HepG2 (cell line): ENCODE data around the gene EPB41L1. TPM values are rescaled to one million over a fixed set of nuclear protein-coding genes. Genes with fewer than 3 reads are reported as not detected.

Experiments used
- BORCS8-MEF2B ChIP-seq: sonication (generic); formaldehyde crosslinking; IDR thresholded peaks from 2 replicates; pipeline ENCODE4 v1.8.0; 2022; ENCODE audit warnings: mild to moderate bottlenecking, missing genetic modification reagents
- FOSL1 ChIP-seq: sonication (generic); formaldehyde crosslinking; IDR thresholded peaks from 2 replicates; pipeline ENCODE4 v1.9.0; 2021; ENCODE audit warnings: missing genetic modification reagents, borderline replicate concordance
- IKZF4 ChIP-seq: sonication (generic); formaldehyde crosslinking; IDR thresholded peaks from 2 replicates; pipeline ENCODE4 v1.5.1; 2020; ENCODE audit warnings: borderline replicate concordance, mild to moderate bottlenecking, low read depth, missing genetic modification reagents; ENCODE audit errors: not compliant biosample characterization
- IRX3 ChIP-seq: sonication (generic); formaldehyde crosslinking; IDR thresholded peaks from 2 replicates; pipeline ENCODE4 v1.8.1; 2023; ENCODE audit warnings: mild to moderate bottlenecking, low read depth, missing genetic modification reagents, borderline replicate concordance
- LCORL ChIP-seq, 2 experiments: fragments of 450-650 bp in 1 of 2; sonication (generic) in 1 of 2; formaldehyde crosslinking in 1 of 2; IDR thresholded peaks; 2 replicates each; pipeline versions ENCODE4 v1.5.0 to v1.6.1; 2017 to 2020; ENCODE audit warnings: antibody characterized with exemption in 1 of 2, missing genetic modification reagents in 1 of 2
- PHF5A ChIP-seq: IDR thresholded peaks from one replicate; pipeline ENCODE4 v1.6.1; 2018; ENCODE audit warnings: low read depth, missing genetic modification reagents; ENCODE audit not compliant: unreplicated experiment
- RFXAP ChIP-seq: sonication (generic); formaldehyde crosslinking; IDR thresholded peaks from 2 replicates; pipeline ENCODE4 v1.4.0; 2020; ENCODE audit warnings: missing genetic modification reagents, borderline replicate concordance
- SP2 ChIP-seq: sonication (generic); formaldehyde crosslinking; IDR thresholded peaks from 2 replicates; pipeline ENCODE4 v1.5.1; 2020; ENCODE audit warnings: mild to moderate bottlenecking, missing genetic modification reagents
- SPEN ChIP-seq: sonication (generic); formaldehyde crosslinking; IDR thresholded peaks from 2 replicates; pipeline ENCODE4 v1.5.1; 2020; ENCODE audit warnings: low read depth, mild to moderate bottlenecking, missing genetic modification reagents
- ZFP1 ChIP-seq: IDR thresholded peaks from 2 replicates; pipeline ENCODE4 v1.6.1; 2016
- ZNF510 ChIP-seq: sonication (generic); formaldehyde crosslinking; IDR thresholded peaks from 2 replicates; pipeline ENCODE4 v1.4.0; 2020; ENCODE audit warnings: low read depth, mild to moderate bottlenecking, missing genetic modification reagents
- ZNF652 ChIP-seq: IDR thresholded peaks from 2 replicates; pipeline ENCODE4 v1.6.1; 2016; ENCODE audit warnings: low read depth, borderline replicate concordance
- ZNF670 ChIP-seq: sonication (generic); formaldehyde crosslinking; IDR thresholded peaks from 2 replicates; pipeline ENCODE4 v1.8.0; 2022; ENCODE audit warnings: mild to moderate bottlenecking, missing genetic modification reagents, borderline replicate concordance
- ZSCAN9 ChIP-seq: IDR thresholded peaks from 2 replicates; pipeline ENCODE4 v1.6.1; 2016; ENCODE audit warnings: borderline replicate concordance
- polyA plus RNA-seq, 8 experiments: library from polyadenylated mRNA; depleted of rRNA in 3 of 8; stranded (reverse) in 7 of 8; unstranded in 1 of 8; fragments of >200 nt; fragmentation: Illumina TruSeq in 4 of 8; extraction: Trizol in 4 of 8; gene quantifications; 2 replicates each; pipeline versions ENCODE4 v1.2.1 to v1.2.3, GENCODE V29; 2011 to 2016; ENCODE audit warnings: low read depth in 4 of 8, missing spikeins in 1 of 8, mixed read lengths in 1 of 8; ENCODE audit not compliant: insufficient read depth in 1 of 8
- total RNA-seq, 5 experiments: library from RNA; depleted of rRNA; stranded (reverse); fragments of >200 nt; fragmentation: Illumina TruSeq; extraction: Trizol; gene quantifications; 2 replicates each; pipeline ENCODE4 v1.2.3, GENCODE V29; 2016; ENCODE audit warnings: low read depth in 1 of 5
- TF ChIP-seq, protein P1 (sequence below), 2 experiments: sonication (generic) in 1 of 2; formaldehyde crosslinking in 1 of 2; IDR thresholded peaks; 2 replicates each; pipeline versions ENCODE4 v1.5.1 to v1.6.1; 2011 to 2020; ENCODE audit warnings: borderline replicate concordance in 1 of 2, low read depth in 1 of 2, low read length in 1 of 2, mild to moderate bottlenecking in 1 of 2, missing genetic modification reagents in 1 of 2, moderate library complexity in 1 of 2
- TF ChIP-seq, protein P2 (sequence below): sonication (generic); formaldehyde crosslinking; IDR thresholded peaks from 2 replicates; pipeline ENCODE4 v1.5.0; 2020; ENCODE audit warnings: missing genetic modification reagents, mild to moderate bottlenecking, borderline replicate concordance
- TF ChIP-seq, protein P3 (sequence below): sonication (generic); formaldehyde crosslinking; IDR thresholded peaks from 2 replicates; pipeline ENCODE4 v1.4.0; 2020; ENCODE audit warnings: missing genetic modification reagents
- TF ChIP-seq, protein P4 (sequence below): IDR thresholded peaks from 2 replicates; pipeline ENCODE4 v1.6.1; 2018; ENCODE audit warnings: missing genetic modification reagents
- TF ChIP-seq, protein P5 (sequence below): sonication (generic); formaldehyde crosslinking; IDR thresholded peaks from 2 replicates; pipeline ENCODE4 v1.9.0; 2021; ENCODE audit warnings: missing genetic modification reagents, mild to moderate bottlenecking, borderline replicate concordance

Gene EPB41L1
- total and polyA plus RNA-seq, 2 of the 13 experiments (the other 11 are each of a cell fraction or from before 2014, with no cell fraction given): 16.7 to 39.0 TPM

DNA sequence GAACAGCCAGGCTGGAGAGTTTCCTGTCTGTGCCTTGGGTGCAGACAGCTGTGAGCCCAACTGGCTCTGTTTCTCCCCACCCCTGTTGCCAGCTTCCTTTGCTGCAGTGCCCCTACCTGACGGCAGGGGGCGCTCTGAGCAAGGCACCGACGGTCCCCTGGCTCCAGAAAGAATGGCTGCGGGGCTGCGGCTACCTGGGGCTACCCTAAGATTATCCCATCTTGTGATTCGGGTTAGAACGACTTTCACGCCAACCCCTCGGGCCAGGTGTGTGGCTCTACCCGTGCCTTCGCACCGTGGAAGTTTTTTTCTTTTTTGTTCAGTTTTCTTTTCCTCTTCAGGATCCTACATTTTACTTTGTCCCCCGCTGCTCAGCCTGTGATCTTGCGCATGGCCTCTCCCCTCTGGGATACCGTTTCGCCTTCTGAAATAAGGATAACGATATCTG is 48.4 kb downstream of the EPB41L1 start (continued):
- TF ChIP-seq, protein P1, sequence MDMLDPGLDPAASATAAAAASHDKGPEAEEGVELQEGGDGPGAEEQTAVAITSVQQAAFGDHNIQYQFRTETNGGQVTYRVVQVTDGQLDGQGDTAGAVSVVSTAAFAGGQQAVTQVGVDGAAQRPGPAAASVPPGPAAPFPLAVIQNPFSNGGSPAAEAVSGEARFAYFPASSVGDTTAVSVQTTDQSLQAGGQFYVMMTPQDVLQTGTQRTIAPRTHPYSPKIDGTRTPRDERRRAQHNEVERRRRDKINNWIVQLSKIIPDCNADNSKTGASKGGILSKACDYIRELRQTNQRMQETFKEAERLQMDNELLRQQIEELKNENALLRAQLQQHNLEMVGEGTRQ (IDR thresholded peaks at IDR 0.05; ENCODE audit: low read depth, low read length): no peak
- TF ChIP-seq, protein P1 (CRISPR knock-in tag; IDR thresholded peaks at IDR 0.05; ENCODE audit: borderline replicate concordance): no peak
- no peak for TF ChIP-seq ZNF652
- TF ChIP-seq ZNF510 (CRISPR knock-in tag): no peak
- TF ChIP-seq ZNF670: no peak
- TF ChIP-seq PHF5A (CRISPR knock-in tag): no peak
- TF ChIP-seq SP2: no peak
- TF ChIP-seq RFXAP: peak; percentile 31; the same call in 1 of the 2 replicates
- no peak for TF ChIP-seq ZFP1 (CRISPR knock-in tag)
- TF ChIP-seq, protein P2, sequence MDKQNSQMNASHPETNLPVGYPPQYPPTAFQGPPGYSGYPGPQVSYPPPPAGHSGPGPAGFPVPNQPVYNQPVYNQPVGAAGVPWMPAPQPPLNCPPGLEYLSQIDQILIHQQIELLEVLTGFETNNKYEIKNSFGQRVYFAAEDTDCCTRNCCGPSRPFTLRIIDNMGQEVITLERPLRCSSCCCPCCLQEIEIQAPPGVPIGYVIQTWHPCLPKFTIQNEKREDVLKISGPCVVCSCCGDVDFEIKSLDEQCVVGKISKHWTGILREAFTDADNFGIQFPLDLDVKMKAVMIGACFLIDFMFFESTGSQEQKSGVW (CRISPR knock-in tag): no peak
- no peak for TF ChIP-seq IKZF4 (CRISPR knock-in tag)
- TF ChIP-seq SPEN (CRISPR knock-in tag): no peak
- TF ChIP-seq IRX3 (CRISPR knock-in tag): no peak
- no peak for TF ChIP-seq BORCS8-MEF2B (CRISPR knock-in tag)
- TF ChIP-seq ZSCAN9 (CRISPR knock-in tag): no peak; the same call in 1 of the 2 replicates
- TF ChIP-seq, protein P3, sequence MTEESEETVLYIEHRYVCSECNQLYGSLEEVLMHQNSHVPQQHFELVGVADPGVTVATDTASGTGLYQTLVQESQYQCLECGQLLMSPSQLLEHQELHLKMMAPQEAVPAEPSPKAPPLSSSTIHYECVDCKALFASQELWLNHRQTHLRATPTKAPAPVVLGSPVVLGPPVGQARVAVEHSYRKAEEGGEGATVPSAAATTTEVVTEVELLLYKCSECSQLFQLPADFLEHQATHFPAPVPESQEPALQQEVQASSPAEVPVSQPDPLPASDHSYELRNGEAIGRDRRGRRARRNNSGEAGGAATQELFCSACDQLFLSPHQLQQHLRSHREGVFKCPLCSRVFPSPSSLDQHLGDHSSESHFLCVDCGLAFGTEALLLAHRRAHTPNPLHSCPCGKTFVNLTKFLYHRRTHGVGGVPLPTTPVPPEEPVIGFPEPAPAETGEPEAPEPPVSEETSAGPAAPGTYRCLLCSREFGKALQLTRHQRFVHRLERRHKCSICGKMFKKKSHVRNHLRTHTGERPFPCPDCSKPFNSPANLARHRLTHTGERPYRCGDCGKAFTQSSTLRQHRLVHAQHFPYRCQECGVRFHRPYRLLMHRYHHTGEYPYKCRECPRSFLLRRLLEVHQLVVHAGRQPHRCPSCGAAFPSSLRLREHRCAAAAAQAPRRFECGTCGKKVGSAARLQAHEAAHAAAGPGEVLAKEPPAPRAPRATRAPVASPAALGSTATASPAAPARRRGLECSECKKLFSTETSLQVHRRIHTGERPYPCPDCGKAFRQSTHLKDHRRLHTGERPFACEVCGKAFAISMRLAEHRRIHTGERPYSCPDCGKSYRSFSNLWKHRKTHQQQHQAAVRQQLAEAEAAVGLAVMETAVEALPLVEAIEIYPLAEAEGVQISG (CRISPR knock-in tag): no peak
- no peak for TF ChIP-seq FOSL1 (CRISPR knock-in tag)
- TF ChIP-seq, protein P4, sequence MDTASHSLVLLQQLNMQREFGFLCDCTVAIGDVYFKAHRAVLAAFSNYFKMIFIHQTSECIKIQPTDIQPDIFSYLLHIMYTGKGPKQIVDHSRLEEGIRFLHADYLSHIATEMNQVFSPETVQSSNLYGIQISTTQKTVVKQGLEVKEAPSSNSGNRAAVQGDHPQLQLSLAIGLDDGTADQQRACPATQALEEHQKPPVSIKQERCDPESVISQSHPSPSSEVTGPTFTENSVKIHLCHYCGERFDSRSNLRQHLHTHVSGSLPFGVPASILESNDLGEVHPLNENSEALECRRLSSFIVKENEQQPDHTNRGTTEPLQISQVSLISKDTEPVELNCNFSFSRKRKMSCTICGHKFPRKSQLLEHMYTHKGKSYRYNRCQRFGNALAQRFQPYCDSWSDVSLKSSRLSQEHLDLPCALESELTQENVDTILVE (CRISPR knock-in tag): 0 out of 2 replicates have a peak, but pooled peaks have one; percentile 36
- TF ChIP-seq, protein P5, sequence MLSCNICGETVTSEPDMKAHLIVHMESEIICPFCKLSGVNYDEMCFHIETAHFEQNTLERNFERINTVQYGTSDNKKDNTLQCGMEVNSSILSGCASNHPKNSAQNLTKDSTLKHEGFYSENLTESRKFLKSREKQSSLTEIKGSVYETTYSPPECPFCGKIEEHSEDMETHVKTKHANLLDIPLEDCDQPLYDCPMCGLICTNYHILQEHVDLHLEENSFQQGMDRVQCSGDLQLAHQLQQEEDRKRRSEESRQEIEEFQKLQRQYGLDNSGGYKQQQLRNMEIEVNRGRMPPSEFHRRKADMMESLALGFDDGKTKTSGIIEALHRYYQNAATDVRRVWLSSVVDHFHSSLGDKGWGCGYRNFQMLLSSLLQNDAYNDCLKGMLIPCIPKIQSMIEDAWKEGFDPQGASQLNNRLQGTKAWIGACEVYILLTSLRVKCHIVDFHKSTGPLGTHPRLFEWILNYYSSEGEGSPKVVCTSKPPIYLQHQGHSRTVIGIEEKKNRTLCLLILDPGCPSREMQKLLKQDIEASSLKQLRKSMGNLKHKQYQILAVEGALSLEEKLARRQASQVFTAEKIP (CRISPR knock-in tag): no peak
- TF ChIP-seq LCORL (IDR thresholded peaks at IDR 0.05): no peak
- TF ChIP-seq LCORL (CRISPR knock-in tag; IDR thresholded peaks at IDR 0.05): 0 out of 2 replicates have a peak, but pooled peaks have one; percentile 49
